Lung (tissue), 16 donors: ENCODE data around the gene PPP1R8. TPM values are rescaled to one million over a fixed set of nuclear protein-coding genes. Genes with fewer than 3 reads are reported as not detected.
A peak's percentile ranks its signal among the peaks of the same experiment; 100 is the strongest.

ENCODE experiments used
- ATAC-seq: fragments of 200-7000 bp; cut with Tn5 transposase; one replicate; pipeline ENCODE4 v1.9.1; 2020; ENCODE audit warnings: moderate number of reproducible peaks; ENCODE audit not compliant: insufficient read depth, low FRiP score
- DNase-seq, 3 donors: peaks; one replicate each; pipeline ENCODE4 v3.0.0-alpha.2; 2013 to 2017
- H3K27ac ChIP-seq, 2 donors: one replicate each; pipeline ENCODE4 v1.5.1; 2013; ENCODE audit warnings: mild to moderate bottlenecking in 2 of 2, moderate library complexity in 2 of 2, control low read depth in 1 of 2, inconsistent platforms in 1 of 2, low read depth in 1 of 2, low read length in 1 of 2
- H3K27me3 ChIP-seq, 3 donors: one replicate each; pipeline ENCODE4 v1.5.1; 2013; ENCODE audit warnings: low read length in 2 of 3; ENCODE audit not compliant: control insufficient read depth in 3 of 3, insufficient read depth in 3 of 3
- H3K36me3 ChIP-seq, 4 donors: one replicate each; pipeline ENCODE4 v1.5.1; 2013; ENCODE audit warnings: low read length in 4 of 4, mild to moderate bottlenecking in 1 of 4, moderate library complexity in 1 of 4; ENCODE audit not compliant: control insufficient read depth in 4 of 4, insufficient read depth in 4 of 4
- H3K4me1 ChIP-seq, 5 donors: one replicate each; pipeline ENCODE4 v1.5.1; 2013; ENCODE audit warnings: low read length in 5 of 5, mild to moderate bottlenecking in 2 of 5, moderate library complexity in 1 of 5; ENCODE audit not compliant: control insufficient read depth in 5 of 5, insufficient read depth in 5 of 5
- H3K4me3 ChIP-seq: one replicate; pipeline ENCODE4 v1.5.1; 2013; ENCODE audit warnings: mild to moderate bottlenecking, control low read depth, moderate library complexity
- H3K9ac ChIP-seq, 2 donors: one replicate each; pipeline ENCODE4 v1.5.1; 2013; ENCODE audit warnings: low read length in 2 of 2, control low read depth in 1 of 2; ENCODE audit not compliant: insufficient read depth in 1 of 2
- H3K9me3 ChIP-seq, 4 donors: one replicate each; pipeline ENCODE4 v1.5.1; 2013; ENCODE audit warnings: low read length in 3 of 4, mild to moderate bottlenecking in 1 of 4, moderate library complexity in 1 of 4; ENCODE audit not compliant: control insufficient read depth in 4 of 4, insufficient read depth in 3 of 4
- CTCF ChIP-seq: IDR thresholded peaks from 2 replicates; pipeline ENCODE4 v1.5.1; 2012; ENCODE audit warnings: mild to moderate bottlenecking; ENCODE audit errors: control extremely low read depth, extremely low read depth
- WGBS, 2 donors: extraction: QIAGEN DNeasy Blood & Tissue Kit; methylation state at CpG; one replicate each; pipeline ENCODE4 v1.1.7; 2013; 5-methylcytosine and 5-hydroxymethylcytosine counted together
- long read RNA-seq, 5 donors: transcript quantifications; one replicate each; lab custom pipeline, GENCODE V29; 2026
- polyA plus RNA-seq, 2 donors: library from polyadenylated mRNA; stranded (reverse); fragments of 200-250 nt; gene quantifications; one replicate each; pipeline ENCODE4 v1.2.1, GENCODE V29; 2013
- total RNA-seq, 2 donors: library from RNA; depleted of rRNA in 1 of 2; stranded (reverse); fragments of >200 nt in 1 of 2; gene quantifications; one replicate each; pipeline ENCODE4 v1.2.1, GENCODE V29; 2014 to 2021
- donor health status: control.
- donor health status: control.
- donor health status: Bipolar disorder and iron deficiency.
- donor health status: healthy.
- donor health status: DM: yes; HTN: yes; CAD: no.

Gene PPP1R8
- total RNA-seq: 10 to 100 TPM; 32.1 to 37.0 TPM
- polyA plus RNA-seq: 10 to 100 TPM; 20.9 to 34.6 TPM
- long read RNA-seq, donor 1, transcript PPP1R8-202 (7 exons, 2,344 nt): major isoform, 12 of 13 reads
- long read RNA-seq, donor 1, partial matches to known transcripts: 0 of 13 reads
- long read RNA-seq, donor 1, other reads (novel, unspliced or antisense): 0 of 13 reads
- long read RNA-seq, donor 2, partial matches to known transcripts: 0 of 5 reads
- long read RNA-seq, donor 2, other reads (novel, unspliced or antisense): 0 of 5 reads
- long read RNA-seq, donor 3, transcript PPP1R8-202 (7 exons, 2,344 nt): major isoform, 6 of 6 reads
- long read RNA-seq, donor 3, partial matches to known transcripts: 0 of 6 reads
- long read RNA-seq, donor 3, other reads (novel, unspliced or antisense): 0 of 6 reads
- long read RNA-seq, donor 4, partial matches to known transcripts: 0 of 4 reads
- long read RNA-seq, donor 4, other reads (novel, unspliced or antisense): 0 of 4 reads
- long read RNA-seq, donor 5, transcript PPP1R8-202 (7 exons, 2,344 nt): major isoform, 11 of 18 reads
- long read RNA-seq, donor 5, partial matches to known transcripts: 7 of 18 reads
- long read RNA-seq, donor 5, other reads (novel, unspliced or antisense): 0 of 18 reads

- ATAC-seq (peak; percentile 99), DNase-seq (peak; percentile 96 to 99 (median 98))
- Histone ChIP-seq H3K27ac (peak within 1 kb of the TSS; percentile 80 to 87), H3K27me3 (no peaks in the 10 kb centered on the region), H3K9me3 (no peaks in the 10 kb centered on the region), H3K36me3 (peaks cover 0 to 8% (median 6%) of the 10 kb centered on the region in 4 donors), H3K4me3 (peak within 1 kb of the TSS; percentile 75), H3K9ac (peak within 1 kb of the TSS; percentile 84 to 98), H3K4me1 (peaks cover 0 to 11% (median 8%) of the 10 kb centered on the region in 5 donors)
- WGBS, 2 donors: 0% methylated on average over 58 to 60 of the region's 60 CpGs
- no peak for TF ChIP-seq CTCF
These were observed at the start of gene PPP1R8 for GRCh38 chr1:27830621-27831440. Gene PPP1R8 (plus strand): TSS chr1:27830782. CDS start chr1:27830836, 54 bp downstream.

GRCh38 chr1:27782950-27783349 lies 47.6 kb upstream of the PPP1R8 start:
- H3K27ac ChIP-seq: no peak overlapping the region
- H3K4me3 ChIP-seq: no peak overlapping the region
- ATAC-seq (no peak), DNase-seq (no peak)
- no peak for TF ChIP-seq CTCF
- H3K36me3 ChIP-seq: peaks cover 0 to 6% (median 3%) of the 10 kb centered on the region in 4 donors
- 94% methylated on average over 3 of the region's 3 CpGs for WGBS, 2 donors
- peaks cover 1 to 15% (median 5%) of the 10 kb centered on the region in 5 donors for H3K4me1 ChIP-seq
- H3K9me3 ChIP-seq: no peaks in the 10 kb centered on the region
- no peak overlapping the region for H3K9ac ChIP-seq
- H3K27me3 ChIP-seq: no peaks in the 10 kb centered on the region

- no peaks in the 10 kb centered on the region for H3K9me3 ChIP-seq
These were observed 45.9 kb upstream of the PPP1R8 start for GRCh38 chr1:27784700-27785099.

More at GRCh38 chr1:27784700-27785099, 45.9 kb upstream of the PPP1R8 start:
- Histone ChIP-seq H3K36me3 (peaks cover 0 to 9% (median 2%) of the 10 kb centered on the region in 4 donors), H3K9ac (no peak overlapping the region), H3K27ac (no peak overlapping the region), H3K4me1 (peaks cover 5 to 22% (median 7%) of the 10 kb centered on the region in 5 donors), H3K27me3 (no peaks in the 10 kb centered on the region), H3K4me3 (no peak overlapping the region)
- WGBS, 2 donors: 97 to 98% methylated on average over 1 of the region's 1 CpG
- ATAC-seq (no peak), DNase-seq (no peak)
- no peak for TF ChIP-seq CTCF
